Astrocyte of the cerebellum (primary cell): ENCODE results near the gene LRRC49.

ENCODE experiments used
- DNase-seq: peaks from one replicate; pipeline ENCODE4 v3.0.0-alpha.2; 2011; ENCODE audit warnings: low read depth
- H3K4me3 ChIP-seq: 2 replicates; pipeline ENCODE4 v1.5.1; 2011; ENCODE audit warnings: mild to moderate bottlenecking, low read depth, low read length, moderate library complexity
- in situ Hi-C: cut with HindIII; loops from 2 replicates; pipeline ENCODE4 v1.10.0; 2017; ENCODE audit warnings: low sequenced_read_pairs
- TF ChIP-seq, protein P1 (sequence below): IDR thresholded peaks from 2 replicates; pipeline ENCODE4 v1.5.1; 2012; ENCODE audit warnings: low read length, low read depth, moderate library complexity, mild to moderate bottlenecking; ENCODE audit errors: missing control alignments

Gene LRRC49

DNA sequence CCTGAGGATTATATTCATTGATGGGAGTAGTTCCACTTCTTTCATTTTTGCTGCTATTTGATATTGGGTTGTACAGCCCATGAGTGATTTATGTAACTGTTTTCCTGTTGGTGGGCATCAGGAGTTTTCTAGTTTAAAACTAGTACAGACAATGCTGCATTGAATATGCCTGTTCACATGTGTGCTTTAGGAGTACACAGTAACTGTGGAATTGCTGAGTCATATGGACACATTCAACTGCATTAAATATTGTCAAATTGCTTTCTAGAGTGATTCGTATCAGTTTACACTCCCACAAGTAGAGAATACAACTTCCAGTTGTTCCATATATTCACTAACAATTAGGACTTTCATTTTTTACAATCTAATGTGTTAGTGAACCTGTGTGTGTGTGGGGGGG lies 162.8 kb downstream of the LRRC49 start:
- in situ Hi-C loops = no loop called here
- TF ChIP-seq, protein P1, sequence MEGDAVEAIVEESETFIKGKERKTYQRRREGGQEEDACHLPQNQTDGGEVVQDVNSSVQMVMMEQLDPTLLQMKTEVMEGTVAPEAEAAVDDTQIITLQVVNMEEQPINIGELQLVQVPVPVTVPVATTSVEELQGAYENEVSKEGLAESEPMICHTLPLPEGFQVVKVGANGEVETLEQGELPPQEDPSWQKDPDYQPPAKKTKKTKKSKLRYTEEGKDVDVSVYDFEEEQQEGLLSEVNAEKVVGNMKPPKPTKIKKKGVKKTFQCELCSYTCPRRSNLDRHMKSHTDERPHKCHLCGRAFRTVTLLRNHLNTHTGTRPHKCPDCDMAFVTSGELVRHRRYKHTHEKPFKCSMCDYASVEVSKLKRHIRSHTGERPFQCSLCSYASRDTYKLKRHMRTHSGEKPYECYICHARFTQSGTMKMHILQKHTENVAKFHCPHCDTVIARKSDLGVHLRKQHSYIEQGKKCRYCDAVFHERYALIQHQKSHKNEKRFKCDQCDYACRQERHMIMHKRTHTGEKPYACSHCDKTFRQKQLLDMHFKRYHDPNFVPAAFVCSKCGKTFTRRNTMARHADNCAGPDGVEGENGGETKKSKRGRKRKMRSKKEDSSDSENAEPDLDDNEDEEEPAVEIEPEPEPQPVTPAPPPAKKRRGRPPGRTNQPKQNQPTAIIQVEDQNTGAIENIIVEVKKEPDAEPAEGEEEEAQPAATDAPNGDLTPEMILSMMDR = no peak
- DNase-seq = no peak
- H3K4me3 ChIP-seq = no peak overlapping the region

DNA sequence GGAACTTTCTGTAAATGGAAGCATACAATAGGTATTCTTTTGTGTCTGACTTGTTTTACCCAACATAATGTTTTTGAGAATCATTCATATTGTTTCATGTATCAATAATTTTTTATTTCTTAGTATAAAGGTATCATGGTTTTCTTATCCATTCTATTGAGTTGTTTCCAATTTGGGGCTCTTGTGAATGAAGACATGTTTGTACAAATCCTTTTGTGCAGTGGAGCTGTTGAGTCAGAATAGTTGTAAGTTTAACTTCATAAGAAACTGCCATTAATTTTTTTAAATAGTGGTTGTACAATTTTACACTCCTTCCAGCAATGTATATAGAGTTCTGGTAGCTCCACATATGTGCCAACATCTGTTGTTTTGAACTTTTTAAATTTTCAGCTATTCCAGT lies 163.5 kb downstream of the LRRC49 start:
- no peak for DNase-seq
- in situ Hi-C loops = no loop called here
- TF ChIP-seq, protein P1 = no peak
- no peak overlapping the region for H3K4me3 ChIP-seq

GRCh38 chr15:71057143-71057542 lies 164.5 kb downstream of the LRRC49 start:
- in situ Hi-C loops = no loop called here
- TF ChIP-seq, protein P1 = no peak
- DNase-seq = no peak
- H3K4me3 ChIP-seq = no peak overlapping the region

DNA sequence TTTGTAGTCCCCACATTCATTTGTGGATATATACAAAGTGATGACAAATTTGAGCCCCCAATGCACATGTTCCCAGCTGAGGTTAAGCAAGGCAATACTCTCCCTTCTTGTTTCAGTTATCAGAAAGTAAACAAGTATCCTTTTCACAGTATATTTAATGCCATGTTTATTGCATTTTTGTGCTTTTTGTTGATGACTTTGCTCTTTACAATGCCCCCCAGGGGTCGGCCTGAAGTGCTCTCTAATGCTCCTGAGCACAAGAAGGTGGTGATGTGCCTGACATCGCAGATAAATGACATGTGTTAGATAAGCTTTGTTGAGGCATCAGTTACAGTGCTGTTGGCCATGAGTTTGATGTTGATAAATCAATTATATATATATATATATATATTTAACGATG lies 165.0 kb downstream of the LRRC49 start:
- in situ Hi-C loops = no loop called here
- H3K4me3 ChIP-seq = no peak overlapping the region
- DNase-seq = no peak
- TF ChIP-seq, protein P1 = no peak

GRCh38 chr15:71060983-71061382 lies 168.4 kb downstream of the LRRC49 start:
- no peak for DNase-seq
- H3K4me3 ChIP-seq = no peak overlapping the region
- in situ Hi-C loops = no loop called here
- TF ChIP-seq, protein P1 = no peak

- H3K4me3 ChIP-seq = no peak overlapping the region
- in situ Hi-C loops = no loop called here
- DNase-seq = no peak
- TF ChIP-seq, protein P1 = no peak
These were observed 174.4 kb downstream of the LRRC49 start for GRCh38 chr15:71066983-71067382.

GRCh38 chr15:71069693-71070092 lies 177.1 kb downstream of the LRRC49 start:
- TF ChIP-seq, protein P1 = no peak
- H3K4me3 ChIP-seq = no peak overlapping the region
- in situ Hi-C loops = no loop called here
- no peak for DNase-seq
